GM21576 (cell line): ENCODE data around the gene SPSB1.

ENCODE experiments used
- ATAC-seq: cut with Tn5 transposase; IDR thresholded peaks from one replicate; pipeline ENCODE4 v1.9.1; 2021; ENCODE audit warnings: mild to moderate bottlenecking, moderate library complexity; ENCODE audit not compliant: unreplicated experiment

The SPSB1 gene

GRCh38 chr1:9340864-9341263 lies 48.2 kb downstream of the SPSB1 start:
- ATAC-seq: no peak

- no peak for ATAC-seq
Observed at GRCh38 chr1:9341301-9341845, 48.7 kb downstream of the SPSB1 start.

- ATAC-seq: no peak
Observed at GRCh38 chr1:9343269-9343668, 50.6 kb downstream of the SPSB1 start.

- ATAC-seq: no peak
Observed at GRCh38 chr1:9344426-9345200, 51.9 kb downstream of the SPSB1 start.

GRCh38 chr1:9345471-9345870 lies 52.8 kb downstream of the SPSB1 start:
- no peak for ATAC-seq

- ATAC-seq: no peak
Observed at GRCh38 chr1:9345922-9346321, 53.2 kb downstream of the SPSB1 start.

- ATAC-seq: no peak
Observed at GRCh38 chr1:9346566-9346965, 53.9 kb downstream of the SPSB1 start.

- no peak for ATAC-seq
Observed at GRCh38 chr1:9347095-9347850, 54.6 kb downstream of the SPSB1 start.

GRCh38 chr1:9349331-9349851 lies 56.7 kb downstream of the SPSB1 start:
- ATAC-seq: no peak

- no peak for ATAC-seq
Observed at GRCh38 chr1:9350013-9350908, 57.6 kb downstream of the SPSB1 start.

GRCh38 chr1:9350960-9351359 lies 58.3 kb downstream of the SPSB1 start:
- no peak for ATAC-seq

GRCh38 chr1:9351654-9352271 lies 59.1 kb downstream of the SPSB1 start:
- no peak for ATAC-seq

GRCh38 chr1:9352377-9353134 lies 59.9 kb downstream of the SPSB1 start:
- no peak for ATAC-seq

- ATAC-seq: no peak
Observed at GRCh38 chr1:9355503-9355902, 62.8 kb downstream of the SPSB1 start.

GRCh38 chr1:9356021-9356420 lies 63.3 kb downstream of the SPSB1 start:
- no peak for ATAC-seq

- no peak for ATAC-seq
Observed at GRCh38 chr1:9356829-9357466, 64.3 kb downstream of the SPSB1 start.

GRCh38 chr1:9357958-9358357 lies 65.3 kb downstream of the SPSB1 start:
- ATAC-seq: no peak

- ATAC-seq: no peak
Observed at GRCh38 chr1:9360371-9361064, 67.8 kb downstream of the SPSB1 start.
